Measurements from ENCODE around the gene FOSL1. TPM values are rescaled to one million over a fixed set of nuclear protein-coding genes. Genes with fewer than 3 reads are reported as not detected.

Gene FOSL1
- total RNA-seq, 1 experiment from 2014 or later = 58.8 TPM

- no peak for DNase-seq
- POLR2A ChIA-PET (ENCODE audit: unreplicated experiment) = no interaction called here
- H3K9me3 ChIP-seq (ENCODE audit: insufficient read depth, low read depth) = no peaks in the 10 kb centered on the region
- intact Hi-C loops (cut with micrococcal nuclease; ENCODE audit: unreplicated experiment) = loop anchor here (10.0 kb wide), 1 partner anchor 185 kb away; no protein-coding TSS in a partner anchor
- no peak within 1 kb of the TSS for H3K4me3 ChIP-seq
- H3K36me3 ChIP-seq (ENCODE audit: low read depth) = 0 out of 2 replicates have a peak, but pooled peaks cover 11% of the 10 kb centered on the region
- H3F3A ChIP-seq (ENCODE audit: insufficient read depth, low read depth) = peaks cover 6% of the 10 kb centered on the region; the same call in 1 of the 2 replicates
- no peaks in the 10 kb centered on the region; the same call in 1 of the 2 replicates for H3K79me2 ChIP-seq (ENCODE audit: low read depth)
- H4K20me1 ChIP-seq (ENCODE audit: insufficient read depth) = no peaks in the 10 kb centered on the region
- BruUV-seq (replicated peaks) = no TSS peak
- H3K27me3 ChIP-seq (ENCODE audit: insufficient read depth, low read depth) = no peaks in the 10 kb centered on the region
- H3K4me2 ChIP-seq = no peak within 1 kb of the TSS
- TF ChIP-seq EZH2 (IDR thresholded peaks at IDR 0.05; ENCODE audit: low read depth) = no peak
- no peak for TF ChIP-seq CTCF (conservative IDR thresholded peaks at IDR 0.05)
- no peaks in the 10 kb centered on the region for H3K4me1 ChIP-seq (replicated peaks; ENCODE audit: insufficient read depth)
- CTCF ChIA-PET = no interaction called here
- no peak within 1 kb of the TSS for H2AFZ ChIP-seq
- H3K9me2 ChIP-seq (ENCODE audit: insufficient read depth) = no peaks in the 10 kb centered on the region
- H3K27ac ChIP-seq = no peak within 1 kb of the TSS
Observed at GRCh38 chr11:65879617-65880016, 20.6 kb downstream of the FOSL1 start, which contains the start of gene CTSW. Gene CTSW, plus strand, starts transcription at chr11:65879837. Its CDS starts 18 bp downstream, at chr11:65879855.

- POLR2A ChIA-PET (ENCODE audit: unreplicated experiment) = interaction anchor here (0.6 to 0.8 kb wide), 3 partner anchors 64 to 209 kb away, joined by 4 to 6 read pairs (median 4); no protein-coding TSS in a partner anchor
- Histone ChIP-seq H3K4me2 (peak overlapping the region; percentile 78), H3F3A (ENCODE audit: insufficient read depth, low read depth) (peaks cover 25% of the 10 kb centered on the region), H3K9me2 (ENCODE audit: insufficient read depth) (no peaks in the 10 kb centered on the region), H3K27ac (no peak overlapping the region), H3K9me3 (ENCODE audit: insufficient read depth, low read depth) (no peaks in the 10 kb centered on the region), H3K36me3 (ENCODE audit: low read depth) (no peaks in the 10 kb centered on the region), H2AFZ (peak overlapping the region; percentile 87), H3K79me2 (ENCODE audit: low read depth) (no peaks in the 10 kb centered on the region), H4K20me1 (ENCODE audit: insufficient read depth) (no peaks in the 10 kb centered on the region), H3K4me1 (replicated peaks; ENCODE audit: insufficient read depth) (peaks cover 4% of the 10 kb centered on the region; the same call in 1 of the 2 replicates), H3K27me3 (ENCODE audit: insufficient read depth, low read depth) (no peaks in the 10 kb centered on the region), H3K4me3 (peak overlapping the region; percentile 61)
- CTCF ChIA-PET = interaction anchor here (0.6 to 0.8 kb wide), 3 partner anchors 25 to 171 kb away, joined by 3 to 15 read pairs (median 3); no protein-coding TSS in a partner anchor
- no peak for TF ChIP-seq EZH2 (IDR thresholded peaks at IDR 0.05; ENCODE audit: low read depth)
- TF ChIP-seq CTCF (conservative IDR thresholded peaks at IDR 0.05) = no peak
- BruUV-seq (replicated peaks) = no TSS peak
- peak; percentile 74 to 98 for DNase-seq
- intact Hi-C loops (cut with micrococcal nuclease; ENCODE audit: unreplicated experiment) = no loop called here
Observed at GRCh38 chr11:65873318-65874156, 26.7 kb downstream of the FOSL1 start.

GRCh38 chr11:65872586-65873317, 27.4 kb downstream of the FOSL1 start, which contains the start of gene EFEMP2:
Gene EFEMP2, minus strand, starts transcription at chr11:65872800. Its CDS starts 446 bp downstream, at chr11:65872354.
- H3K36me3 ChIP-seq (ENCODE audit: low read depth) = no peaks in the 10 kb centered on the region
- H4K20me1 ChIP-seq (ENCODE audit: insufficient read depth) = no peaks in the 10 kb centered on the region
- H3K4me2 ChIP-seq = peak within 1 kb of the TSS; percentile 78
- H2AFZ ChIP-seq = peak within 1 kb of the TSS; percentile 87
- TF ChIP-seq CTCF (conservative IDR thresholded peaks at IDR 0.05) (no peak), EZH2 (IDR thresholded peaks at IDR 0.05; ENCODE audit: low read depth) (no peak)
- H3K4me1 ChIP-seq (replicated peaks; ENCODE audit: insufficient read depth) = peaks cover 4% of the 10 kb centered on the region; the same call in 1 of the 2 replicates
- peak within 1 kb of the TSS; percentile 61 for H3K4me3 ChIP-seq
- H3K9me3 ChIP-seq (ENCODE audit: insufficient read depth, low read depth) = no peaks in the 10 kb centered on the region
- intact Hi-C loops (cut with micrococcal nuclease; ENCODE audit: unreplicated experiment) = no loop called here
- BruUV-seq (replicated peaks) = no TSS peak
- CTCF ChIA-PET = interaction anchor here (0.5 to 0.7 kb wide), 2 partner anchors 12 to 191 kb away, joined by 3 to 7 read pairs; no protein-coding TSS in a partner anchor
- POLR2A ChIA-PET (ENCODE audit: unreplicated experiment) = interaction anchor here (0.7 kb wide), 2 partner anchors 130 to 302 kb away, joined by 4 to 5 read pairs; partner anchors contain the start of genes BANF1 and ZNRD2
- H3K79me2 ChIP-seq (ENCODE audit: low read depth) = no peaks in the 10 kb centered on the region
- H3K27ac ChIP-seq = no peak within 1 kb of the TSS
- no peaks in the 10 kb centered on the region for H3K27me3 ChIP-seq (ENCODE audit: insufficient read depth, low read depth)
- DNase-seq = peak in 1 of 2 experiments; percentile 44
- H3K9me2 ChIP-seq (ENCODE audit: insufficient read depth) = no peaks in the 10 kb centered on the region
- peaks cover 31% of the 10 kb centered on the region for H3F3A ChIP-seq (ENCODE audit: insufficient read depth, low read depth)
